GM12864 (cell line): ENCODE data around the gene TMEM186.

Experiments used
- DNase-seq: peaks from one replicate; pipeline ENCODE4 v3.0.0-alpha.2; 2011; ENCODE audit warnings: low read depth
- H3K4me3 ChIP-seq: 2 replicates; pipeline ENCODE4 v1.5.1; 2011; ENCODE audit warnings: mild to moderate bottlenecking, low read depth, low read length, control low read depth
- TF ChIP-seq, protein P1 (sequence below): IDR thresholded peaks from 2 replicates; pipeline ENCODE4 v1.5.1; 2011; ENCODE audit warnings: low read depth, mild to moderate bottlenecking, moderate library complexity, low read length, control low read depth, inconsistent platforms; ENCODE audit errors: missing control alignments

The TMEM186 gene

GRCh38 chr16:8831871-8832716 lies 34.7 kb upstream of the TMEM186 start:
- H3K4me3 ChIP-seq: no peak overlapping the region
- TF ChIP-seq, protein P1, sequence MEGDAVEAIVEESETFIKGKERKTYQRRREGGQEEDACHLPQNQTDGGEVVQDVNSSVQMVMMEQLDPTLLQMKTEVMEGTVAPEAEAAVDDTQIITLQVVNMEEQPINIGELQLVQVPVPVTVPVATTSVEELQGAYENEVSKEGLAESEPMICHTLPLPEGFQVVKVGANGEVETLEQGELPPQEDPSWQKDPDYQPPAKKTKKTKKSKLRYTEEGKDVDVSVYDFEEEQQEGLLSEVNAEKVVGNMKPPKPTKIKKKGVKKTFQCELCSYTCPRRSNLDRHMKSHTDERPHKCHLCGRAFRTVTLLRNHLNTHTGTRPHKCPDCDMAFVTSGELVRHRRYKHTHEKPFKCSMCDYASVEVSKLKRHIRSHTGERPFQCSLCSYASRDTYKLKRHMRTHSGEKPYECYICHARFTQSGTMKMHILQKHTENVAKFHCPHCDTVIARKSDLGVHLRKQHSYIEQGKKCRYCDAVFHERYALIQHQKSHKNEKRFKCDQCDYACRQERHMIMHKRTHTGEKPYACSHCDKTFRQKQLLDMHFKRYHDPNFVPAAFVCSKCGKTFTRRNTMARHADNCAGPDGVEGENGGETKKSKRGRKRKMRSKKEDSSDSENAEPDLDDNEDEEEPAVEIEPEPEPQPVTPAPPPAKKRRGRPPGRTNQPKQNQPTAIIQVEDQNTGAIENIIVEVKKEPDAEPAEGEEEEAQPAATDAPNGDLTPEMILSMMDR: no peak
- DNase-seq: no peak

DNA sequence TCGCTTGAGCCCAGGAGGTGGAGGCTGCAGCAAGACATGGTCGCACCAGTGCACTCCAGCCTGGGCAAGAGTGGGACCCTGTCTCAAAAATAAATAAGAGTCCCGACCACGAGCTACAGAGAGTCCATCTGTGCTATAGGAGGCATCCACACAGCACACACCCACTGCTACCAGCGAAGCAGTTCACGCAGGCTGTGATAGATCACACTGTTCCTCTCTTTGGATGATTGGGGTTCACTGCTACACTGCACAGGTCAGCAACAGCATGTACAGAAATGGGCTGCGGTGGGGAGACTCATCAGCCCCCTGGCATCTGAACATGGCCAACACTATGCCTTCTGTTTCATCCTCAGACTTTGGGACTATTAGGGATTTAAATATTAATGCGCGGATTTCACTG lies 34.0 kb upstream of the TMEM186 start:
- H3K4me3 ChIP-seq: no peak overlapping the region
- DNase-seq: no peak
- TF ChIP-seq, protein P1: no peak

- TF ChIP-seq, protein P1: no peak
- no peak overlapping the region for H3K4me3 ChIP-seq
- no peak for DNase-seq
Observed at GRCh38 chr16:8828541-8829165, 31.2 kb upstream of the TMEM186 start.

- TF ChIP-seq, protein P1: no peak
- no peak overlapping the region for H3K4me3 ChIP-seq
- DNase-seq: no peak
Observed at GRCh38 chr16:8826278-8826879, 28.9 kb upstream of the TMEM186 start.

DNA sequence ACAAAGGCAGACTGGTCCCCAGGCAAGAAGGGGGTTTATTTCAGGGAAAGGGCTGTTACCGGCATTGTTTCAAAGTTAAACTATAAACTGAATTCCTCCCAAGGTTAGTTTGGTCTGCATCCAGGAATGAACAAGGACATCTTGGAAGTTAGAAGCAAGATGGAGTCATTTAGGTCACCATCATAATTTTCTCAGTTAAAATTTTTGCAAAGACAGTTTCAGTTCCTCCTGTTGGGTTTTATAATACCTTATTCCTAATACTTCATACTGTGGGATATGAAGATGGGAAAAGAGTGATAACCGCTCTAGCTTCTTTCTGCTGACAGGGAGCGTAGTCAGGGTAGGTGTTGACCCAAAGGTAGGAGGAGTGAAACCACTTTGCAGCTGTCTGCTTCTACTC lies 25.0 kb upstream of the TMEM186 start:
- TF ChIP-seq, protein P1: no peak
- no peak overlapping the region for H3K4me3 ChIP-seq
- no peak for DNase-seq

GRCh38 chr16:8819411-8820034 lies 22.1 kb upstream of the TMEM186 start:
- no peak for DNase-seq
- H3K4me3 ChIP-seq: no peak overlapping the region
- TF ChIP-seq, protein P1: no peak
